Measurements from ENCODE around the gene NMT1.

DNA sequence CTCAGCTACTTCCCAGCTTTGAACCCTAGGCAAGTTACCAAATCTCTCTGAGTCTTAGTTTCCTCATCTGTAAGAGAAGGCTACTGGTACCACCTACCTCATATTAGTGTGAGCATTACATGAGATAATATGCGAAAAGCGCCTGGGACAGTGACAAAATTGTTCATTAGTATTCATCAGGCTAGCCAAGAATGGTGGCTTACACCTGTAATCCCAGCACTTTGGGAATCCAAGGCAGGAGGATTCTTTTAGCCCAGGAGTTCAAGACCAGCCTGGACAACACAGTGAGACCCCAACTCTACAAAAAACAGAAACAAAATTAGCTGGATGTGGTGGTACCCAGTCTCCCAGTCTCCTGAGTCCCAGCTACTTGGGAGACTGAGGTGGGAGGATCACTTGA, 67.9 kb downstream of the NMT1 start:
- TF ChIP-seq EP300 (IDR thresholded peaks at IDR 0.05; ENCODE audit: borderline replicate concordance) (no peak), YY1 (IDR thresholded peaks at IDR 0.05; ENCODE audit: low read depth) (no peak), ZBTB7A (IDR thresholded peaks at IDR 0.05; ENCODE audit: low read depth) (no peak), MAX (IDR thresholded peaks at IDR 0.05) (no peak), TEAD4 (IDR thresholded peaks at IDR 0.05) (no peak), CREB1 (IDR thresholded peaks at IDR 0.05; ENCODE audit: low read depth) (no peak), RAD21 (IDR thresholded peaks at IDR 0.05; ENCODE audit: low read depth) (no peak)
- TF ChIP-seq, protein P1, sequence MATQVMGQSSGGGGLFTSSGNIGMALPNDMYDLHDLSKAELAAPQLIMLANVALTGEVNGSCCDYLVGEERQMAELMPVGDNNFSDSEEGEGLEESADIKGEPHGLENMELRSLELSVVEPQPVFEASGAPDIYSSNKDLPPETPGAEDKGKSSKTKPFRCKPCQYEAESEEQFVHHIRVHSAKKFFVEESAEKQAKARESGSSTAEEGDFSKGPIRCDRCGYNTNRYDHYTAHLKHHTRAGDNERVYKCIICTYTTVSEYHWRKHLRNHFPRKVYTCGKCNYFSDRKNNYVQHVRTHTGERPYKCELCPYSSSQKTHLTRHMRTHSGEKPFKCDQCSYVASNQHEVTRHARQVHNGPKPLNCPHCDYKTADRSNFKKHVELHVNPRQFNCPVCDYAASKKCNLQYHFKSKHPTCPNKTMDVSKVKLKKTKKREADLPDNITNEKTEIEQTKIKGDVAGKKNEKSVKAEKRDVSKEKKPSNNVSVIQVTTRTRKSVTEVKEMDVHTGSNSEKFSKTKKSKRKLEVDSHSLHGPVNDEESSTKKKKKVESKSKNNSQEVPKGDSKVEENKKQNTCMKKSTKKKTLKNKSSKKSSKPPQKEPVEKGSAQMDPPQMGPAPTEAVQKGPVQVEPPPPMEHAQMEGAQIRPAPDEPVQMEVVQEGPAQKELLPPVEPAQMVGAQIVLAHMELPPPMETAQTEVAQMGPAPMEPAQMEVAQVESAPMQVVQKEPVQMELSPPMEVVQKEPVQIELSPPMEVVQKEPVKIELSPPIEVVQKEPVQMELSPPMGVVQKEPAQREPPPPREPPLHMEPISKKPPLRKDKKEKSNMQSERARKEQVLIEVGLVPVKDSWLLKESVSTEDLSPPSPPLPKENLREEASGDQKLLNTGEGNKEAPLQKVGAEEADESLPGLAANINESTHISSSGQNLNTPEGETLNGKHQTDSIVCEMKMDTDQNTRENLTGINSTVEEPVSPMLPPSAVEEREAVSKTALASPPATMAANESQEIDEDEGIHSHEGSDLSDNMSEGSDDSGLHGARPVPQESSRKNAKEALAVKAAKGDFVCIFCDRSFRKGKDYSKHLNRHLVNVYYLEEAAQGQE (IDR thresholded peaks at IDR 0.05; ENCODE audit: low read depth): no peak
